ENCODE results near the gene STMN3. TPM values are rescaled to one million over a fixed set of nuclear protein-coding genes. Genes with fewer than 3 reads are reported as not detected.
"Not testable (repeated sequence)": the region's sequence is repeated elsewhere in the genome, so short reads cannot be mapped to it uniquely, and the experiment has no call there.

STMN3 gene
- total and polyA plus RNA-seq, 11 donors, result 2.9 to 15.6 (median 5.2) TPM

- 0 to 1% (median 1%) methylated on average over 8 to 91 of the region's 91 CpGs for WGBS, 4 donors
- DNase-seq (peak in 2 of 5 donors; percentile 46 to 70), ATAC-seq (peak in 2 of 4 donors; percentile 9 to 39)
- peaks cover 0 to 17% (median 5%) of the 10 kb centered on the region in 9 donors for H3K27me3 ChIP-seq
- peak overlapping the region; percentile 38 to 79 (median 66) for H3K4me3 ChIP-seq
- intact Hi-C loops (cut with DNase I), result loop anchor here in 1 of 10 donors (5.0 to 10.0 kb wide), 2 partner anchors 115 to 212 kb away; partner anchors contain the start of genes ABHD16B, PTK6 and TPD52L2
- TF ChIP-seq POLR2A (IDR thresholded peaks at IDR 0.05), result no peak
- no peak for TF ChIP-seq CTCF (IDR thresholded peaks at IDR 0.05)
- no peaks in the 10 kb centered on the region for H3K36me3 ChIP-seq
- H3K4me1 ChIP-seq, result peaks cover 0 to 34% (median 20%) of the 10 kb centered on the region in 12 donors
- no peaks in the 10 kb centered on the region for H3K9me3 ChIP-seq
- H3K27ac ChIP-seq, result peak overlapping the region in 4 of 12 donors; percentile 29 to 52 (median 40)
Measured at GRCh38 chr20:63652192-63652980, 838 bp downstream of the STMN3 start.

GRCh38 chr20:63651942-63652191 lies 1.4 kb downstream of the STMN3 start:
- Histone ChIP-seq H3K27me3 (peaks cover 0 to 17% (median 5%) of the 10 kb centered on the region in 9 donors), H3K4me1 (peaks cover 0 to 31% (median 19%) of the 10 kb centered on the region in 12 donors), H3K9me3 (no peaks in the 10 kb centered on the region), H3K27ac (peak overlapping the region in 2 of 12 donors; percentile 42), H3K36me3 (no peaks in the 10 kb centered on the region), H3K4me3 (peak overlapping the region; percentile 38 to 79 (median 66))
- ATAC-seq (peak in 2 of 4 donors; percentile 2 to 3), DNase-seq (no peak)
- no peak for TF ChIP-seq POLR2A (IDR thresholded peaks at IDR 0.05)
- TF ChIP-seq CTCF (IDR thresholded peaks at IDR 0.05), result no peak
- intact Hi-C loops (cut with DNase I), result loop anchor here in 1 of 10 donors (5.0 to 10.0 kb wide), 2 partner anchors 115 to 213 kb away; partner anchors contain the start of genes ABHD16B, PTK6 and TPD52L2
- WGBS, 4 donors, result 17 to 19% methylated on average over 11 of the region's 11 CpGs; no CpG with 5 or more reads in 2 of the 4 donors

- not testable (repeated sequence) for H3K4me3 ChIP-seq, H3K36me3 ChIP-seq, H3K9me3 ChIP-seq, ATAC-seq, DNase-seq, H3K27ac ChIP-seq
- intact Hi-C loops (cut with DNase I), result loop anchor here in 1 of 10 donors (5.0 to 10.0 kb wide), 2 partner anchors 113 to 214 kb away; partner anchors contain the start of genes ABHD16B, PTK6 and TPD52L2
- 92 to 95% (median 94%) methylated on average over 4 to 25 of the region's 25 CpGs for WGBS, 4 donors
- H3K27me3 ChIP-seq, result peaks cover 0 to 17% (median 5%) of the 10 kb centered on the region in 9 donors
- peaks cover 0 to 31% (median 19%) of the 10 kb centered on the region in 12 donors for H3K4me1 ChIP-seq
Measured at GRCh38 chr20:63650486-63650885, 2.7 kb downstream of the STMN3 start.

- TF ChIP-seq POLR2A (IDR thresholded peaks at IDR 0.05) (no peak), CTCF (IDR thresholded peaks at IDR 0.05) (no peak)
- ATAC-seq (no peak), DNase-seq (no peak)
- H3K4me1 ChIP-seq, result peaks cover 0 to 30% (median 19%) of the 10 kb centered on the region in 12 donors
- peaks cover 0 to 17% (median 5%) of the 10 kb centered on the region in 9 donors for H3K27me3 ChIP-seq
- no peak overlapping the region for H3K27ac ChIP-seq
- intact Hi-C loops (cut with DNase I), result no loop called here
- no peaks in the 10 kb centered on the region for H3K9me3 ChIP-seq
- H3K4me3 ChIP-seq, result no peak overlapping the region
- H3K36me3 ChIP-seq, result no peaks in the 10 kb centered on the region
- 79 to 86% (median 81%) methylated on average over 9 to 11 of the region's 11 CpGs for WGBS, 4 donors
Measured at GRCh38 chr20:63648895-63649589, 4.2 kb downstream of the STMN3 start.
